Upper lobe of left lung (tissue), 6 donors: ENCODE data around the gene KIFBP. TPM values are rescaled to one million over a fixed set of nuclear protein-coding genes. Genes with fewer than 3 reads are reported as not detected.
A peak's percentile ranks its signal among the peaks of the same experiment; 100 is the strongest.

Experiments used
- ATAC-seq, 2 donors: fragments of 200-7000 bp; cut with Tn5 transposase; one replicate each; pipeline ENCODE4 v1.9.1; 2022; ENCODE audit warnings: mild to moderate bottlenecking in 2 of 2, moderate library complexity in 2 of 2; ENCODE audit not compliant: low FRiP score in 2 of 2
- DNase-seq, 2 donors: peaks; one replicate each; pipeline ENCODE4 v3.0.0-alpha.2; 2019 to 2020
- H3K27ac ChIP-seq, 4 donors: fragments of 200-600 bp; sonication (generic); one replicate each; pipeline ENCODE4 v1.5.1; 2016 to 2019
- H3K27me3 ChIP-seq, 4 donors: fragments of 200-600 bp; sonication (generic); one replicate each; pipeline ENCODE4 v1.5.1; 2017 to 2019
- H3K36me3 ChIP-seq, 4 donors: fragments of 200-600 bp; sonication (generic); one replicate each; pipeline ENCODE4 v1.5.1; 2016 to 2019
- H3K4me1 ChIP-seq, 4 donors: fragments of 200-600 bp; sonication (generic); one replicate each; pipeline ENCODE4 v1.5.1; 2018 to 2019
- H3K4me3 ChIP-seq, 4 donors: fragments of 200-600 bp; sonication (generic); one replicate each; pipeline ENCODE4 v1.5.1; 2017 to 2019; ENCODE audit warnings: mild to moderate bottlenecking in 2 of 4, moderate library complexity in 1 of 4
- H3K9me3 ChIP-seq, 4 donors: fragments of 200-600 bp; sonication (generic); one replicate each; pipeline ENCODE4 v1.5.1; 2018 to 2019
- EP300 ChIP-seq, 4 donors: sonication (generic); formaldehyde crosslinking; IDR thresholded peaks; one replicate each; pipeline ENCODE4 v1.5.1; 2017; ENCODE audit warnings: antibody characterized with exemption in 4 of 4, control low read depth in 2 of 4
- POLR2A ChIP-seq, 4 donors: fragments of 450-650 bp; IDR thresholded peaks; one replicate each; pipeline ENCODE4 v1.5.1; 2016 to 2017; ENCODE audit warnings: antibody characterized with exemption in 4 of 4, mild to moderate bottlenecking in 2 of 4
- POLR2AphosphoS5 ChIP-seq, 2 donors: sonication (generic); formaldehyde crosslinking; IDR thresholded peaks; one replicate each; pipeline ENCODE4 v1.5.1; 2017; ENCODE audit warnings: antibody characterized with exemption in 2 of 2
- WGBS, 2 donors: methylation state at CpG; one replicate each; pipeline ENCODE4 v1.1.5; 2017 to 2018; 5-methylcytosine and 5-hydroxymethylcytosine counted together
- total RNA-seq, 6 donors: library from RNA; depleted of rRNA in 4 of 6; stranded (reverse); fragments of >200 nt in 4 of 6; gene quantifications; one replicate each; pipeline versions ENCODE4 v1.1.0 to v1.2.1, GENCODE V29; 2016 to 2021
- TF ChIP-seq, protein P1 (sequence below), 6 experiments: fragments of 450-650 bp in 4 of 6; fragments of 200-600 bp in 2 of 6; sonication (generic) in 2 of 6; IDR thresholded peaks; one replicate each; pipeline ENCODE4 v1.5.1; 2016 to 2019; ENCODE audit warnings: antibody characterized with exemption in 6 of 6
- donor health status: DM: no; HTN: no; CAD: no; lungs with moderate emphysema.
- donor health status: DM: no; HTN: yes; CAD: no; lungs with severe emphysema.

KIFBP gene
- total RNA-seq, 6 donors from 2014 or later: 18.9 to 27.6 (median 21.4) TPM

- peak in 1 of 2 donors; percentile 73 for DNase-seq
- WGBS, 2 donors: 77 to 78% methylated on average over 6 of the region's 6 CpGs
- peaks cover 17 to 27% (median 19%) of the 10 kb centered on the region in 4 donors for H3K4me1 ChIP-seq
These were observed 61.0 kb downstream of the KIFBP start for GRCh38 chr10:69049566-69049961.

GRCh38 chr10:69051303-69051702 lies 62.7 kb downstream of the KIFBP start:
- peak overlapping the region in 2 of 4 donors; percentile 61 to 75 for H3K27ac ChIP-seq
- H3K27me3 ChIP-seq: no peaks in the 10 kb centered on the region
- TF ChIP-seq POLR2AphosphoS5 (IDR thresholded peaks at IDR 0.05) (peak in 1 of 2 donors; percentile 32), EP300 (IDR thresholded peaks at IDR 0.05) (no peak), POLR2A (IDR thresholded peaks at IDR 0.05) (peak in 1 of 4 donors; percentile 67)
- TF ChIP-seq, protein P1, sequence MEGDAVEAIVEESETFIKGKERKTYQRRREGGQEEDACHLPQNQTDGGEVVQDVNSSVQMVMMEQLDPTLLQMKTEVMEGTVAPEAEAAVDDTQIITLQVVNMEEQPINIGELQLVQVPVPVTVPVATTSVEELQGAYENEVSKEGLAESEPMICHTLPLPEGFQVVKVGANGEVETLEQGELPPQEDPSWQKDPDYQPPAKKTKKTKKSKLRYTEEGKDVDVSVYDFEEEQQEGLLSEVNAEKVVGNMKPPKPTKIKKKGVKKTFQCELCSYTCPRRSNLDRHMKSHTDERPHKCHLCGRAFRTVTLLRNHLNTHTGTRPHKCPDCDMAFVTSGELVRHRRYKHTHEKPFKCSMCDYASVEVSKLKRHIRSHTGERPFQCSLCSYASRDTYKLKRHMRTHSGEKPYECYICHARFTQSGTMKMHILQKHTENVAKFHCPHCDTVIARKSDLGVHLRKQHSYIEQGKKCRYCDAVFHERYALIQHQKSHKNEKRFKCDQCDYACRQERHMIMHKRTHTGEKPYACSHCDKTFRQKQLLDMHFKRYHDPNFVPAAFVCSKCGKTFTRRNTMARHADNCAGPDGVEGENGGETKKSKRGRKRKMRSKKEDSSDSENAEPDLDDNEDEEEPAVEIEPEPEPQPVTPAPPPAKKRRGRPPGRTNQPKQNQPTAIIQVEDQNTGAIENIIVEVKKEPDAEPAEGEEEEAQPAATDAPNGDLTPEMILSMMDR (IDR thresholded peaks at IDR 0.05): no peak
- peak in 1 of 2 donors; percentile 70 for ATAC-seq
- H3K36me3 ChIP-seq: no peaks in the 10 kb centered on the region
- DNase-seq: peak in 1 of 2 donors; percentile 64
- peaks cover 18 to 28% (median 21%) of the 10 kb centered on the region in 4 donors for H3K4me1 ChIP-seq
- 37 to 44% methylated on average over 3 of the region's 3 CpGs for WGBS, 2 donors
- H3K9me3 ChIP-seq: no peaks in the 10 kb centered on the region
- no peak overlapping the region for H3K4me3 ChIP-seq

More at GRCh38 chr10:69049566-69049961, 61.0 kb downstream of the KIFBP start:
- H3K9me3 ChIP-seq: no peaks in the 10 kb centered on the region
- H3K27me3 ChIP-seq: no peaks in the 10 kb centered on the region
- TF ChIP-seq, protein P1 (IDR thresholded peaks at IDR 0.05): no peak
- TF ChIP-seq POLR2AphosphoS5 (IDR thresholded peaks at IDR 0.05): peak in 1 of 2 donors; percentile 46
- H3K36me3 ChIP-seq: no peaks in the 10 kb centered on the region
- peak in 1 of 2 donors; percentile 57 for ATAC-seq
- no peak overlapping the region for H3K4me3 ChIP-seq
- H3K27ac ChIP-seq: peak overlapping the region; percentile 60 to 85 (median 82)

DNA sequence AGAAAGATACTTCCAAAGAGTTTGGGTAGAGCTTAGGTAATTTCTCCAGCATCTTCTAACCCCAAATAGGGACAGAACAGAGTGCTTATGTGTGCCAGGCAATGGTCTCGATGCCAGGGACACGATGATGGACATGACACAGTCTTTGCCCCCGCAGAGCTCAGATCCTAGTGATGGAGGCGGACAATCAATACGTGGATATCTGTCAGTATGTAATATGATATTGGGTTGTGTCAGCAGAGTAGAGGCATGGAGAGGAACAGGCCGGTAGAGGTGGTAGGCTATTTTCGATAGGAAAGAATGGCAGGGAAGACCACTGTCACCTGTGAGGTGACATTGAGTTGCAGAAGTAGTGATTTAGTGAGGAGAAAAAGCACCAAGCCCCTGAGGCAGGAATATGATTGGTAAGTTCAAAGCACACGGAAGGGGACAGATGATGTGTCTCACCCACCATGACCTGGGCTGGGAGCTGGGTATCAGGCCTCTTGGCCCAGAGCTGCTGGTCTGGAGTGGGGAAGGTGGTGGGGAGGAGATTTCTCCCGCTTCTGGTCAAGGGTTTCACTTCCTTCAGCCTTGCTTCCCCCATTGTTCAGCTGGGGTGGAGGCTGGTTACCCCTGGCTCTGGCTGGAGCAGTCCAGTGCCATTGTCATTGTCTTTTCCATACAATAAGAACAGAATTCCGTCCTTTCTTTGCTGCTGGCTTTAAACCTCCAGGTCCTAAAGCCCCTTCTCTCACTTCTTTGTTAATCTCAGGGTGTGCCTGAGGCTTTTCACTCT lies 63.3 kb downstream of the KIFBP start:
- no peaks in the 10 kb centered on the region for H3K36me3 ChIP-seq
- TF ChIP-seq POLR2A (IDR thresholded peaks at IDR 0.05) (peak in 1 of 4 donors; percentile 29), EP300 (IDR thresholded peaks at IDR 0.05) (no peak), POLR2AphosphoS5 (IDR thresholded peaks at IDR 0.05) (no peak)
- DNase-seq (no peak), ATAC-seq (peak in 1 of 2 donors; percentile 58)
- peaks cover 19 to 28% (median 24%) of the 10 kb centered on the region in 4 donors for H3K4me1 ChIP-seq
- no peaks in the 10 kb centered on the region for H3K27me3 ChIP-seq
- 75 to 77% methylated on average over 10 of the region's 10 CpGs for WGBS, 2 donors
- H3K27ac ChIP-seq: peak overlapping the region in 3 of 4 donors; percentile 21 to 75 (median 61)
- H3K9me3 ChIP-seq: no peaks in the 10 kb centered on the region
- H3K4me3 ChIP-seq: no peak overlapping the region

- DNase-seq: no peak
- H3K9me3 ChIP-seq: no peaks in the 10 kb centered on the region
- WGBS, 2 donors: 81 to 88% methylated on average over 6 of the region's 6 CpGs
- ATAC-seq: no peak
- H3K4me3 ChIP-seq: no peak overlapping the region
- no peaks in the 10 kb centered on the region for H3K27me3 ChIP-seq
- H3K36me3 ChIP-seq: no peaks in the 10 kb centered on the region
- H3K4me1 ChIP-seq: peaks cover 21 to 36% (median 27%) of the 10 kb centered on the region in 4 donors
- H3K27ac ChIP-seq: peak overlapping the region in 1 of 4 donors; percentile 75
- TF ChIP-seq POLR2AphosphoS5 (IDR thresholded peaks at IDR 0.05) (no peak), POLR2A (IDR thresholded peaks at IDR 0.05) (no peak), EP300 (IDR thresholded peaks at IDR 0.05) (no peak)
- TF ChIP-seq, protein P1 (IDR thresholded peaks at IDR 0.05): no peak
These were observed 64.1 kb downstream of the KIFBP start for GRCh38 chr10:69052736-69053135.

- Histone ChIP-seq H3K27me3 (no peaks in the 10 kb centered on the region), H3K4me3 (no peak overlapping the region), H3K4me1 (peaks cover 22 to 48% (median 32%) of the 10 kb centered on the region in 4 donors), H3K36me3 (no peaks in the 10 kb centered on the region), H3K9me3 (no peaks in the 10 kb centered on the region), H3K27ac (peak overlapping the region in 1 of 4 donors; percentile 86)
- 79 to 82% methylated on average over 2 of the region's 2 CpGs for WGBS, 2 donors
- ATAC-seq (no peak), DNase-seq (no peak)
- TF ChIP-seq, protein P1 (IDR thresholded peaks at IDR 0.05): no peak
- TF ChIP-seq POLR2AphosphoS5 (IDR thresholded peaks at IDR 0.05) (no peak), EP300 (IDR thresholded peaks at IDR 0.05) (no peak)
These were observed 66.6 kb downstream of the KIFBP start for GRCh38 chr10:69055241-69055640.
